Psoas muscle (tissue), 8 donors: ENCODE measurements around the gene HMG20B. TPM values are rescaled to one million over a fixed set of nuclear protein-coding genes. Genes with fewer than 3 reads are reported as not detected.

Experiments
- ATAC-seq, 4 donors: fragments of 200-7000 bp; cut with Tn5 transposase; one replicate each; pipeline ENCODE4 v1.9.1; 2020; ENCODE audit warnings: moderate library complexity in 3 of 4, mild to moderate bottlenecking in 2 of 4
- DNase-seq, 2 donors: peaks; one replicate each; pipeline ENCODE4 v3.0.0-alpha.2; 2020
- H3K27ac ChIP-seq: fragments of 200-600 bp; one replicate; pipeline ENCODE4 v1.8.0; 2022
- H3K27me3 ChIP-seq, 3 donors: fragments of 200-600 bp in 1 of 3; one replicate each; pipeline versions ENCODE4 v1.6.1 to v1.8.0; 2013 to 2022; ENCODE audit warnings: low read length in 2 of 3, mild to moderate bottlenecking in 2 of 3, moderate library complexity in 1 of 3; ENCODE audit not compliant: insufficient read depth in 3 of 3
- H3K36me3 ChIP-seq, 2 donors: fragments of 200-600 bp in 1 of 2; one replicate each; pipeline versions ENCODE4 v1.6.1 to v1.8.0; 2013 to 2022; ENCODE audit warnings: low read depth in 1 of 2, mild to moderate bottlenecking in 1 of 2, moderate library complexity in 1 of 2; ENCODE audit not compliant: insufficient read depth in 1 of 2
- H3K4me1 ChIP-seq: fragments of 200-600 bp; one replicate; pipeline ENCODE4 v1.8.0; 2022
- H3K4me3 ChIP-seq: fragments of 200-600 bp; one replicate; pipeline ENCODE4 v1.8.0; 2022; ENCODE audit warnings: mild to moderate bottlenecking
- H3K9me3 ChIP-seq: fragments of 200-600 bp; one replicate; pipeline ENCODE4 v1.8.0; 2022
- CTCF ChIP-seq: fragments of 200-600 bp; IDR thresholded peaks from one replicate; pipeline ENCODE4 v1.8.0; 2022; ENCODE audit warnings: antibody characterized with exemption
- WGBS, 3 donors: extraction: QIAGEN DNeasy Blood & Tissue Kit; methylation state at CpG; one replicate each; pipeline versions ENCODE4 v1.1.6 to v1.1.7; 2013; 5-methylcytosine and 5-hydroxymethylcytosine counted together
- intact Hi-C, 2 donors: fragments of 100-400 bp; cut with DNase I; formaldehyde crosslinking; loops; one replicate each; pipeline versions ENCODE4 v1.11.0 to v1.14.2; 2022
- polyA plus RNA-seq, 3 donors: library from polyadenylated mRNA; stranded (reverse); fragments of 200-250 nt; gene quantifications; one replicate each; pipeline ENCODE4 v1.2.3, GENCODE V29; 2013
- total RNA-seq, 4 donors: library from RNA; stranded (reverse); fragmentation: NEBNext Ultra II Directional in 2 of 4; extraction: Animal tissue kit (Norgen Biotek cat#: 25700) in 2 of 4; gene quantifications; one replicate each; pipeline versions ENCODE4 v1.2.1 to v1.2.4, GENCODE V29; 2021 to 2023
- donor health status: healthy with polysubstance abuse.
- donor health status: DM: no; HTN: no; CAD: no; lungs with moderate emphysema.
- donor health status: Bipolar disorder and iron deficiency.
- donor health status: healthy.
- donor health status: DM: yes; HTN: yes; CAD: no.
- donor health status: DM: no; HTN: no; CAD: no.
- donor health status: DM: no; HTN: no; CAD: no.
- donor health status: DM: yes; HTN: yes; CAD: no.

Gene HMG20B
- total and polyA plus RNA-seq, 7 donors = 14.3 to 27.2 (median 24.7) TPM

- Histone ChIP-seq H3K4me3 (no peak overlapping the region), H3K4me1 (peaks cover 7% of the 10 kb centered on the region), H3K27ac (no peak overlapping the region), H3K27me3 (no peaks in the 10 kb centered on the region), H3K36me3 (peaks cover 0 to 68% of the 10 kb centered on the region in 2 donors), H3K9me3 (no peaks in the 10 kb centered on the region)
- DNase-seq (peak in 1 of 2 donors; percentile 5), ATAC-seq (no peak)
- 90 to 93% (median 92%) methylated on average over 25 to 26 of the region's 26 CpGs for WGBS, 3 donors
- intact Hi-C loops = loop anchor here (5.0 to 10.0 kb wide), 2 partner anchors 38 to 311 kb away; no protein-coding TSS in a partner anchor
- no peak for TF ChIP-seq CTCF
Observed at GRCh38 chr19:3615524-3616135, 42.9 kb downstream of the HMG20B start.

GRCh38 chr19:3617463-3617862, 44.7 kb downstream of the HMG20B start:
- H3K4me1 ChIP-seq = peaks cover 7% of the 10 kb centered on the region
- no peak for TF ChIP-seq CTCF
- H3K4me3 ChIP-seq = no peak overlapping the region
- no peak for ATAC-seq
- WGBS, 3 donors = 67 to 68% (median 68%) methylated on average over 18 to 19 of the region's 19 CpGs
- DNase-seq = no peak
- H3K36me3 ChIP-seq = peaks cover 0 to 66% of the 10 kb centered on the region in 2 donors
- H3K9me3 ChIP-seq = no peaks in the 10 kb centered on the region
- H3K27ac ChIP-seq = no peak overlapping the region
- intact Hi-C loops = loop anchor here (5.0 to 10.0 kb wide), 2 partner anchors 40 to 313 kb away; no protein-coding TSS in a partner anchor
- no peaks in the 10 kb centered on the region for H3K27me3 ChIP-seq

- H3K9me3 ChIP-seq = no peaks in the 10 kb centered on the region
- peak; percentile 88 for TF ChIP-seq CTCF
- WGBS, 3 donors = 36 to 44% (median 39%) methylated on average over 29 to 31 of the region's 31 CpGs
- peaks cover 7% of the 10 kb centered on the region for H3K4me1 ChIP-seq
- intact Hi-C loops = loop anchor here (2.0 to 10.0 kb wide), 3 partner anchors 41 to 313 kb away; no protein-coding TSS in a partner anchor
- H3K4me3 ChIP-seq = no peak overlapping the region
- H3K27ac ChIP-seq = no peak overlapping the region
- peaks cover 0 to 68% of the 10 kb centered on the region in 2 donors for H3K36me3 ChIP-seq
- peak; percentile 82 to 93 (median 87) for ATAC-seq
- peak; percentile 80 to 88 for DNase-seq
- no peaks in the 10 kb centered on the region for H3K27me3 ChIP-seq
Observed at GRCh38 chr19:3618144-3618810, 45.5 kb downstream of the HMG20B start.

- Histone ChIP-seq H3K4me1 (peaks cover 7% of the 10 kb centered on the region), H3K27me3 (no peaks in the 10 kb centered on the region), H3K36me3 (peaks cover 4 to 68% of the 10 kb centered on the region in 2 donors), H3K4me3 (no peak overlapping the region), H3K9me3 (no peaks in the 10 kb centered on the region), H3K27ac (no peak overlapping the region)
- TF ChIP-seq CTCF = no peak
- no peak for DNase-seq
- 83 to 87% (median 85%) methylated on average over 31 of the region's 31 CpGs for WGBS, 3 donors
- ATAC-seq = peak in 1 of 4 donors; percentile 12
- intact Hi-C loops = loop anchor here (2.0 to 10.0 kb wide), 3 partner anchors 42 to 314 kb away; no protein-coding TSS in a partner anchor
Observed at GRCh38 chr19:3618811-3619630, 46.3 kb downstream of the HMG20B start.
